HG03354 (cell line): Measurements from ENCODE around the gene TTC9B.
"Not testable (repeated sequence)": the region's sequence is repeated elsewhere in the genome, so short reads cannot be mapped to it uniquely, and the experiment has no call there.

Source experiments
- ATAC-seq: cut with Tn5 transposase; IDR thresholded peaks from one replicate; pipeline ENCODE4 v1.9.1; 2021; ENCODE audit warnings: mild to moderate bottlenecking; ENCODE audit not compliant: unreplicated experiment, poor library complexity, severe bottlenecking

Gene TTC9B

GRCh38 chr19:40219029-40219428 lies 845 bp upstream of the TTC9B start:
- ATAC-seq: not testable (repeated sequence)

- ATAC-seq: no peak
These were observed 965 bp downstream of the TTC9B start for GRCh38 chr19:40217027-40217810.

- ATAC-seq: no peak
These were observed 1.5 kb downstream of the TTC9B start for GRCh38 chr19:40216777-40217026.

- no peak for ATAC-seq
These were observed 2.0 kb downstream of the TTC9B start for GRCh38 chr19:40216013-40216776.

DNA sequence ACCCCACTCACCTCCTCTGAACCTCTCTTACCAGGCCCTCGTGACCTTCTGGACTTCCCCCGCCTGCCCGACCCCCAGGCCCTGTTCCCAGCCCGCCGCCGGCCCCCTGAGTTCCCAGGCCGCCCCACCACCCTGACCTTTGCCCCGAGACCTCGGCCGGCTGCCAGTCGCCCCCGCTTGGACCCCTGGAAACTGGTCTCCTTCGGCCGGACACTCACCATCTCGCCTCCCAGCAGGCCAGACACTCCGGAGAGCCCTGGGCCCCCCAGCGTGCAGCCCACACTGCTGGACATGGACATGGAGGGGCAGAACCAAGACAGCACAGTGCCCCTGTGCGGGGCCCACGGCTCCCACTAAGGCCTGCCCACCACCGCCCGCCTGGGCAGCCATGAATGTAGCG lies 3.2 kb downstream of the TTC9B start:
- no peak for ATAC-seq

- ATAC-seq: no peak
These were observed 4.2 kb downstream of the TTC9B start for GRCh38 chr19:40213882-40214570.

GRCh38 chr19:40213251-40213829 lies 4.8 kb downstream of the TTC9B start:
- no peak for ATAC-seq

GRCh38 chr19:40210889-40211288 lies 7.3 kb downstream of the TTC9B start:
- no peak for ATAC-seq

DNA sequence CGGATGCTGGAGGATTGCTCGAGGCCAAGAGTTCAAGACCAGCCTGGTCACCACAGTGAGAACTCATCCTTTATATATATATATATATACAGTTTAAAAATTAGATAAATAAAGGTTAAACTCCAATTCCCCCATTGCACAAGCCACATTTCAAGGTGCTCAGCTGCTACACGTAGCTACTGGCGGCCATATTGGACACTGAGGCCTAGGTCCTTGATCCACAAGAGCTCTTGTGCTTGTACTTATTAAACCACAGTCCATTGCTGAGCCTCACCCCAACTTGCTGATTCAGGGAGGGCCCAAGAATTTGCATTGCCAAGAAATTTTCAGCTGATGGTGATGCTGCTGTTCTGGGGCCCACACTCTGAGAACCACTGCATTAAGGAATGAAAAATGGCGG lies 9.6 kb downstream of the TTC9B start:
- no peak for ATAC-seq

DNA sequence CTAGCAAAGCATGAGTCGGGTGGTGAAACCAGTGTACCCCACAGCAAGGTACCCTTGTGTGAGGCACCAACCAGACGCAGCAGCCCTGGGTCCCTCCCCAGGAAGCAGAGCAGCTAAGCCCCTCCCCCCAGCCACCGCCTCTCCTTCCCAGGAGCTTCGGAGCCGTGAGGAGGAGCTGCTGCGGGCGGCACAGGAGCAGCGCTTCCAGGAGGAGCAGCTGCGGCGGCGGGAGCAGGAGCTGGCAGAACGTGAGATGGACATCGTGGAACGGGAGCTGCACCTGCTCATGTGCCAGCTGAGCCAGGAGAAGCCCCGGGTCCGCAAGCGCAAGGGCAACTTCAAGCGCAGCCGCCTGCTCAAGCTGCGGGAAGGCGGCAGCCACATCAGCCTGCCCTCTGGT lies 12.4 kb downstream of the TTC9B start:
- no peak for ATAC-seq

DNA sequence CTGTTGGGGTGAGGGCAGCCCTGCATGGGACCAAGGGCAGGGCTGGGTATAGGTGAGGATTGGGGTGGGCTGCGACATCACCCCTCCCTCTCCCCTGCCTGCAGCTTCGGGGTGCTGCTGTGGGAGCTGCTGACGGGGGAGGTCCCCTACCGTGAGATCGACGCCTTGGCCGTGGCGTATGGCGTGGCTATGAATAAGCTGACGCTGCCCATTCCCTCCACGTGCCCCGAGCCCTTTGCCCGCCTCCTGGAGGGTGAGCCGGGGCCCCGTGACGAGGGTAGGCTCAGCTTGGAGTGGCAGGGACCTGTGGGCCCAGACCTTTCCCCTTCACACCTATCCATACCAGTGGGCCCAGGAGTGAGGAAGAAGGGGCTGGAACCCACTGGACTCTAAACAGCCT lies 13.8 kb downstream of the TTC9B start:
- ATAC-seq: no peak

GRCh38 chr19:40200341-40201099 lies 17.7 kb downstream of the TTC9B start:
- no peak for ATAC-seq

DNA sequence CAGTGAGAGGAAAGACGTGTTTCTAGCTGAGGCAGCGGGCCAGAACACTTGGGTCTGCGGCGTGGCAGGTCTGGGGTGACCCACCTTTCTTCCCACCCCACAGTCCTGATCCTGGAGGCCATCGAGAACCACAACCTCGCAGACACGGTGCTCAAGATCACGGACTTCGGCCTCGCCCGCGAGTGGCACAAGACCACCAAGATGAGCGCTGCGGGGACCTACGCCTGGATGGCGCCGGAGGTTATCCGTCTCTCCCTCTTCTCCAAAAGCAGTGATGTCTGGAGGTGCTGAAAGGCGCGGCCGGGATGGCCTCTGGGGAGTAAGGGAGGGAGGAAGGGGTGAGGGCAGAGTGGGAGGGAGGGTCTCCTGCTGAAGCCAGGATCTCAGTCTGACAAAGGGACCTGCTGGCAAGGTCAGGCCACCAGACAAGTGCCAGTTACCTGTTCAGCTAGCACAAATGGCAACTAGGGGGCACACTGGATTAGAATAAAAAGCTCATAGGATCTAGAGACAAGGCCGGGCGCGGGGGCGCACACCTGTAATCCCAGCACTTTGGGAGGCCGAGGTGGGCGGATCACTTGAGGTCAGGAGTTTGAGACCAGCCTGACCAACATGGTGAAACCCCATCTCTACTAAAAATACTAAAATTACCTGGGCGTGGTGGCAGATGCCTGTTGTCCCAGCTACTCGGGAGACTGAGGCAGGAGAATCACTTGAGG lies 19.8 kb downstream of the TTC9B start:
- no peak for ATAC-seq

DNA sequence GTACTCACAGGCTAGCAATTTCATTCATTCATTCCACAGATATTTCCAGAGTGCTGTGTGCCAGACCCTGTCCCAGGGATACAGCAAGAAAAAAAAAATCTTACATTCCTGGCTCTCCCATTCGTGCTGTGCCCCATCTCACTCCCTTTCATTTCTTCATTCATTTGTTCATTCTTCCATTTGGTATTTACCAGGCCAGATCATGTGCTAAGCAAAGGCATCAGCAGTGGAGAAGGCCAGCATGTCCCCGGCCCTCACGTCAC lies 24.7 kb downstream of the TTC9B start:
- no peak for ATAC-seq

- no peak for ATAC-seq
These were observed 25.2 kb downstream of the TTC9B start for GRCh38 chr19:40192758-40193586.

DNA sequence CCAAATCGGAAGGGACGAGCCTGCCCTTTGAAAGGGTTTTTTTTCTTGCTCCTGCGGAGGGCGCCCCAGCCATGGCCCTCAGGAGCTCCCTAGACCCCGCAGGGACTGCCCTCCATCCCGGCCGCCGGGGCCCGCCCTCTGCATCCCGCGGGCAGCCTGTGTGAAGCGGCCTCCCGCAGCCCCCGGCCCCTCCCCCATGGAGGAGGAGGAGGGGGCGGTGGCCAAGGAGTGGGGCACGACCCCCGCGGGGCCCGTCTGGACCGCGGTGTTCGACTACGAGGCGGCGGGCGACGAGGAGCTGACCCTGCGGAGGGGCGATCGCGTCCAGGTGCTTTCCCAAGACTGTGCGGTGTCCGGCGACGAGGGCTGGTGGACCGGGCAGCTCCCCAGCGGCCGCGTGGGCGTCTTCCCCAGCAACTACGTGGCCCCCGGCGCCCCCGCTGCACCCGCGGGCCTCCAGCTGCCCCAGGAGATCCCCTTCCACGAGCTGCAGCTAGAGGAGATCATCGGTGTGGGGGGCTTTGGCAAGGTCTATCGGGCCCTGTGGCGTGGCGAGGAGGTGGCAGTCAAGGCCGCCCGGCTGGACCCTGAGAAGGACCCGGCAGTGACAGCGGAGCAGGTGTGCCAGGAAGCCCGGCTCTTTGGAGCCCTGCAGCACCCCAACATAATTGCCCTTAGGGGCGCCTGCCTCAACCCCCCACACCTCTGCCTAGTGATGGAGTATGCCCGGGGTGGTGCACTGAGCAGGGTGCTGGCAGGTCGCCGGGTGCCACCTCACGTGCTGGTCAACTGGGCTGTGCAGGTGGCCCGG lies 26.1 kb downstream of the TTC9B start:
- ATAC-seq: peak; percentile 29

GRCh38 chr19:40190891-40191835 lies 27.0 kb downstream of the TTC9B start, which contains the start of gene MAP3K10:
TSS of gene MAP3K10 (plus strand) at chr19:40191426. CDS start at chr19:40192032, 606 bp downstream.
- ATAC-seq: peak; percentile 85
